ENCODE data around the gene WBP1.
A peak's percentile ranks its signal among the peaks of the same experiment; 100 is the strongest.
"Not testable (repeated sequence)": the region's sequence is repeated elsewhere in the genome, so short reads cannot be mapped to it uniquely, and the experiment has no call there.

The WBP1 gene

DNA sequence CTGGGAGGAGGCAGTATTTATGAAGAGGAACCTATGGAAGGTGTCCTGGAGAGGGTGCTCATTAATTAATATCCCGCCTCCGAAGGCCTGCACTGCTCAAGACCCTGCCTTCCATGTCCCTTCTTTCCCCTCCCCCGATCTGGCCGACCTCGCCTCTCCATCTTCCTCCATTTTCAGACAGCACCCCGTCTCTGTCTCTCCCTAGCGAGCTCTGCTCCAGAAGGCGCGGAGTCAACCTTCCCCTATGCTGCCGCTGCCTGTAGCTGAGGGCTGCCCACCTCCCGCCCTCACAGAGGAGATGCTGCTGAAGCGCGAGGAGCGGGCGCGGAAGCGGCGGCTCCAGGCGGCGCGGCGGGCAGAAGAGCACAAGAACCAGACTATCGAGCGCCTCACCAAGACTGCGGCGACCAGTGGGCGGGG, 1.1 kb upstream of the WBP1 start:
- peak; percentile 56 for DNase-seq

- peak; percentile 57 for DNase-seq
Measured at GRCh38 chr2:74457549-74458131, 598 bp upstream of the WBP1 start.

DNA sequence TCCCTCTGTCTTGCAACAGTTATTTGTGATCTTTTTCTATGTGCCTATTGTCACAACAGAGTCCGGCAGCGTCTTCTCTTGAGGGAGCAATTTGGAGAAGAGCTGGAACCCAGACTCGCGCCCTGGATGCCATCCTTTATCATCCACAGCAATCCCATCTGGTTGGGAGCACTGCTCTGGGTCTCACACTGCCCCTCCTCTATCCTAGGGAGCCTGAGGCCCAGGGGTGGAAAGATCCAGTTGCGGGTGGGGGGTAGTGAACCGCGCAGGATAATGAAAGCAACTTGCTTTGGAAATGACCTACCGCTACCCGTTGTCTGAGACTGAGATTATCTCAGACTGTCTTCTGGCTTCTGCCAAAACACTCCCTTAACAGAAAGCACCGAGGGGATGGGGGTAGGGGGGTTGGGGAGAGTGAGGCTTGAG, 713 bp downstream of the WBP1 start:
- no peak for DNase-seq

DNA sequence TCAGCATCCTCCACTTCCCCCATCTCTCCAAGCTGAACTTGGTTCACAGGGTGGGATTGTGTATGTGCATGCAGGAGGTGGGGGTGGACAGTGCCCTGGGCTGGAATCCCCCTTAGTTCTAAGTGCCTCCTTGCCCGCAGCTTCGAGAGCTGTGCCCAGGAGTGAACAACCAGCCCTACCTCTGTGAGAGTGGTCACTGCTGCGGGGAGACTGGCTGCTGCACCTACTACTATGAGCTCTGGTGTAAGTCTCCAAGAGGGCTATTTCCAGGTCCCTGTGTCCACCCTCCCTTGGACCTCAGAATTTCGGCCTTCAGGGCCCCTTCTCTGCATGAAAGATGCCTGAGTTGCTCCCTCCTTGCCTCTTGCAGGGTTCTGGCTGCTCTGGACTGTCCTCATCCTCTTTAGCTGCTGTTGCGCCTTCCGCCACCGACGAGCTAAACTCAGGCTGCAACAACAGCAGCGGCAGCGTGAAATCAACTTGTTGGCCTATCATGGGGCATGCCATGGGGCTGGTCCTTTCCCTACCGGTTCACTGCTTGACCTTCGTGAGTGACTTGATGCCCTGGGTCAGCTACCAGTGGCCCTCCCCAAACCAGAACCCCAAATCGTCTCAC, 1.4 kb downstream of the WBP1 start:
- DNase-seq, result not testable (repeated sequence)

DNA sequence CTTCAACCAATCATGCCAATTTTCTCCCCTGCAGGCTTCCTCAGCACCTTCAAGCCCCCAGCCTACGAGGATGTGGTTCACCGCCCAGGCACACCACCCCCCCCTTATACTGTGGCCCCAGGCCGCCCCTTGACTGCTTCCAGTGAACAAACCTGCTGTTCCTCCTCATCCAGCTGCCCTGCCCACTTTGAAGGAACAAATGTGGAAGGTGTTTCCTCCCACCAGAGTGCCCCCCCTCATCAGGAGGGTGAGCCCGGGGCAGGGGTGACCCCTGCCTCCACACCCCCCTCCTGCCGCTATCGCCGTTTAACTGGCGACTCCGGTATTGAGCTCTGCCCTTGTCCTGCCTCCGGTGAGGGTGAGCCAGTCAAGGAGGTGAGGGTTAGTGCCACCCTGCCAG, 1.9 kb downstream of the WBP1 start:
- DNase-seq, result not testable (repeated sequence)

DNA sequence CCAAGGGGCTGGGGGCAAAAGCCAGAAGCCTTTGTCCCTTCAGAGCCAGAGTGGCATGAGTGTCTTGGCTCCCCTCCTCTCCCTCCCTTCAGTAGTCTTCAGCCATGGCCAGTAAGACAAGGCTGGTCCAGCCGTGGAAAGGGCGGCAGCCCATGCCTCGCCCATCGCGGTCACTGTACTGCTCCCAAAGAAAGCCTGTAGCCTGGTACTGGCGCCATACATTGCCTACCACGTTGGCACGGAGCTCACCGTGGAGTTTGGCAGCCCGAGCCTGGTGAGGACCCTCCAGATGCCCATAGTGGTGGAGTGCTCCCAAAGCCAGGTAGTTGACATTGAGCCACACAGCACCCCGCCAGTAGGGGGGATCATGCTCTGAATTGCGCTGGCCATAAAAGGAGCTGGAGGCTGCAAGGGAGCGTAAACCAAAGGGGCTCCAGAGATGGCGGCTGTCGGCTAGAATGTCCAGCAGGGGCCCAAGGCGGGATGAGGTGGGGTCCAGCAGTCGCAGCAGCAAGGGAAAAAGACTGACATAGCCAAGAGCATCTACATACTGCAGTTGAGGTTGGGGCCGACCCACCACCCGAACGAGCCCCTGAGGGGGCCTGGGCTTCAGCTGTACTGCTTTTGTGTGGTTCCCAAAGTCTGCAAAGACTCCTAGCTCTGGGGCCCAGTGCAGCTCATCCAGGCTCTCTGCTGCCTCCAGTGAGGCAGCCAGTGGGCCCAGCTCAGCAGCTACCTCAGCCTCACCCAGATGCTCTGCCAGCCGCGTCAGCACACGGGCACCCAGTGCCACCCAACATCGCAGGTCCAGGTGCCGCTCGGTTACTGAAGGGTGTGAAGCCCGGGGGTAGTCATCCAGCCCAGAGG, 3.2 kb downstream of the WBP1 start:
- DNase-seq, result no peak

DNA sequence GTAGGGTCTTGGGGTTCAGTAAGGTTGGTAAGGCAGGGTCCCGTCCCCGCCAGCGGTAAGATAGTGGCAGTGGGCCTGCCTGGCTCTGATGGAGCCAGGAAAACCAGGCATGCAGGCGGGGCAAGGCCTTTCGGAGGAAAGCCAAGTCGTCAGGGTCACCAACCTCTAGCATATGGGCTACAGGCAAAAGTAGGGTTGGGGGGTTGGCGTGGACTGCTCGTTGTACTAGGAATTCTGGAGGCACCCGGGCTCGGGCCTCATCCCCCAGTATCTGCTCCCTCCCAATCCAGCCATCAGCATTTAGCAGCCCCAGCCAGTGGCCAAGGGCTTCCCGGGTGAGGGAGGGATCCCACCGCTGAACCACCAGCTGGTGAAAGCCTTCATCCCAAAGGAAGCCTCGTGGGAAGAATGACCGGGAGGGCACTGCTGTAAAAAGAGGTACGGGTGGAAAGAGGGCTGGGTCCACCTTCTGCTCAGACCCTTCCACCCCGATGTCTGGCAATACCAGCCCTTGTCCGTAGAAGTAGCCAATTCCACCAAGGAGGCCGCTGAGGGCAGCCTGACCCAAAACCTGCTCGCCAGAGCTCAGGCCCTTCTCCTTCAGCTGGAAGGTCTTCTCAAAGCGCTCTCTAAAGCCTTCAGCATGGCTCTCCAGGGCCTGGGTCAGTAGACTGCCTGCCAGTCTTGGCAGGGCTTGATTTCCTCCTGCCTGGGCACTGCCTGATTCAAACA, 4.0 kb downstream of the WBP1 start:
- no peak for DNase-seq

DNA sequence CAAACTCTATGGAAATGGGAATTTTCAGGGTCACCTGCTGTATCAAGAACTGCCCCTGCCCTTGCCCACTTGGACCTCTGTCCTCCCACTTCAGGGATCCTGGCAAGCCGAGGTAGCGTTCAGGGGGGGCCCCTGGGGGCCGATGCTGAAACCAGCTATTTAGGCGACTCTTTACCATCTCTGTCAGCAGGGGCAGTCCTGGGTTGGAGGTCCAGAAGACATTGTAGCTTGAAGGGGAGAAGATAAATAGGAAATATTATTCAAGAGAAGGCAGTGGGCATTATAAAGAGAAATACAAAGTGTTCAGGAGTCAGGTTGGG, 4.5 kb downstream of the WBP1 start:
- no peak for DNase-seq

DNA sequence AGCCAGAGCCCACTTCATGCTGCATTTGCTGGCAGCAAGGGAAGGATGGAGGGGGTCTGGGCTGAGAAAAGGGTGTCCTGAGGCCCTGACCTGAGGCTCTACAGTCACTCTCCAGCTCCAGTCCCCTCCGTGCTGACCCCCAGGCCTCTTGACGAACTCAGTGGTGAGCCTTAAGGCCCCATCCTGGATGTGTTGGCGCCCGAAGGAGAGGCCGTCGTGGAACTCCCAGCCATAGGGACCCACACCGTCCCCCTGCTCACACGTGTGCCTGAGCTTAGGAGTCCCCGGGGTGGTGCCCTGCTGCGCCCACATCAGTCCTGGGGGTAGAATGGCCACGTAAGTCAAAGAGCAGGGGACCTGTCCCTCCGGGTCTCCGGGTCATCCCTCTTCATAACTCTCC, 6.2 kb downstream of the WBP1 start:
- DNase-seq, result no peak

DNA sequence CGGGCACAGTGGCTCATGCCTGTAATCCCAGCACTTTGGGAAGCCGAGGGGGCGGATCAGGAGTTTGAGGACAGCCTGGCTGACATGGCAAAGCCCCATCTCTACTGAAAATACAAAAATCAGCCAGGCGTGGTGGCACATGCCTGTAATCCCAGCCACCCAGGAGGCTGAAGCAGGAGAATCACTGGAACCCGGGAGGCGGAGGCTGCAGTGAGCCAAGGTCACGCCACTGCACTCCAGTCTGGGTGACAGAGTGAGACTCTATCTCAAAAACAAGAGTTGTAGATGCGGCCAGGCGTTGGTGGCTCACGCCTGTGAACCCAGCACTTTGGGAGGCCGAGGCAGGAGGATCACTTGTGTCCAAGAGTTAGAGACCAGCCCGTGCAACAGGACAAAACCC, 12.5 kb downstream of the WBP1 start:
- DNase-seq, result not testable (repeated sequence)

GRCh38 chr2:74471332-74472065, 13.3 kb downstream of the WBP1 start:
- DNase-seq, result no peak

DNA sequence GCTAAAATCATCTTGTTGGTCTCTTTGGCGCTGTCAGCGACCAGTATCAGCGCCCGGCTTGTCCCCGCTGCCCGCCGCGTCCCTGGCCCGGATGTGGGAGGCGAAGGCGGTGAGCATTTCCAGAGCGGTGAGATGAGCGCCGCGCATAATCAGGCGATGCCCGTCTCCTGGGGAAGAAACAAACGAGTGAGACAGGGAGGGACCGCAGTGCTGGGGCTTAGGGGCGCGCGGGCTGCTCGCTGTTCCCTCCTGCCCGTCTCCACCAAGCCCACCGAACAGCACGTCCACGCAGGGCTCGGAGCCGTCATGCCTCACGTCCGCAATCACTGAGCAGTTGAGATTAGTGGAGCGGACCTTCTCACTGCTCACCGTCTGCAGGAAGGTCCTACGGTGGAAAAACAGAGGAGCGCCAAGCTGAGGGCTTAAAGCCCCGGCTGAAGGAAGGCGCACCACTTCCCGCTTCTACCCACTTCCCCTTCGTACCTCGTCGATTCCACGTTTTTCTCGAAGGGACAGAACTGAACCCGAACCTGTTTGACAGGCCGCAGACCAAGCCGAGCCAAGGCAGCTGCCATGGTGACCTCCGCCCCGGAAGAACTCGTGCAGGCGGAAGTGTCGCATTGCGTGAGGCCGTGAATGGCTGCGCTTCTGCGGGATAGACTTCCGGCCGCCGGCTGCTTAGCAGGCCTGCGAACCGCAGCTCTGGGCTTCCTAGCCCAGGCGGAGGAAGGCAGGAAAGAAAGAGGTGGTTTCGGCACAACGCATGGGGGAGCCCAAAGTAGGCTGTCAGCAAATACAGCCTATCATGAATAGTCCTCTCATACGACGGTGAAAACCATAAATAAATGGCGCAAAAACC, 14.1 kb downstream of the WBP1 start, which contains the start of gene MRPL53:
Gene MRPL53 (minus strand): TSS at position 595 of the 859 bp plus-strand sequence. CDS start 20 bp downstream, at position 575.
- DNase-seq, result peak; percentile 60

DNA sequence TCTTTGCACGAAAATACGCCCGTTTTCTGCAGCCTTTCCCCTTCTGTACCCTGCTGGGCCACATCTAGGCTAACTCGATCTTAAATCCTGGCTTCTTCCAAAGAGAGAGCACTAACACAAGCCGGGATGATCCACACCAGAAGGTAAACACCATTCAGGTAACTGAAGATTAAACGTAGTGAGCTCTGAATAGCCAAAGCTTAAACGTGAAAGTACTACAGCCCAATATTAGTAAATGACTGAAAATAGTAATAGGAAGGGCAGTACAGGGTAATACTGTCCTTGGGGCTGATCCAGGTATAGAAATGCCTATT, 14.7 kb downstream of the WBP1 start:
- DNase-seq, result no peak

DNA sequence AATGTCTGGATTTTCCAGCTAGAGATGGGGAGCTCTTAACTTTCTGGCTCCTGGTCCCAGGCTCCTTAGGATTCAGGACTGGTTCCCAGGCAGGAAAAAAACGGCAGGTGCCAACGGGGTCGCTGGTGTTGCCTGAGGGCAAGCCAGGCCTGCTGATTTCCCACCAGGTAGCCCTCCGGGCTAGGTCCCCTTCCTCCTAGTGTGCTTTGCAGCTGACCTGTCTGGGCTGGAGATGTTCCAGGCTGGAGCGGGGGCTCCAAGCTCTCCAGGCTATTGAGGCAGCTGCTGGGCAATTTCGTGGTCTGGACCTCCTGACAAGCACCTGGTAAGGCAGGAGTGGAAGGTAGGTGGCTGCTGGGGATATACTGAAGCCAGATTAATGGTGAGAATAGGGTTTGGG, 16.2 kb downstream of the WBP1 start:
- no peak for DNase-seq

DNA sequence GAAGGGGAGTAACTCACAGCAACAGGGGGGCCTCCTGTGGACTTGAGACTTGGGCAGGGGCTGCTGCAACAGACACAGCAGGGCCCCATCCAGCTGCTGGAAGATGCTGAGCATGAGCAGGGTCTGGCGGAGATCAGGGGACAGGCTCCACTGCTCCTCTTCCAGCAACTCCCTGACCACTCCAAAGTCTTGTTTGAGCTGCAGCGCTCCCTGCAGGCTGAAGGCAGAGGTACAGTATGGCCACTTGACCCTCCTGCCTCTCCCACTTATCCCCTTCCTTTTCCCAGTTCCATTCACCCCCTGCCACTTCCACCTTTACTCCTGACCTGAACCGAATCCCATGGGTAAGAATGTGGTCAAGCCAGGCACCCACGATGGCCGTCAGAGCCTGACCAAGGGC, 16.7 kb downstream of the WBP1 start:
- no peak for DNase-seq

- DNase-seq, result no peak
Measured at GRCh38 chr2:74481431-74481830, 23.2 kb downstream of the WBP1 start.

DNA sequence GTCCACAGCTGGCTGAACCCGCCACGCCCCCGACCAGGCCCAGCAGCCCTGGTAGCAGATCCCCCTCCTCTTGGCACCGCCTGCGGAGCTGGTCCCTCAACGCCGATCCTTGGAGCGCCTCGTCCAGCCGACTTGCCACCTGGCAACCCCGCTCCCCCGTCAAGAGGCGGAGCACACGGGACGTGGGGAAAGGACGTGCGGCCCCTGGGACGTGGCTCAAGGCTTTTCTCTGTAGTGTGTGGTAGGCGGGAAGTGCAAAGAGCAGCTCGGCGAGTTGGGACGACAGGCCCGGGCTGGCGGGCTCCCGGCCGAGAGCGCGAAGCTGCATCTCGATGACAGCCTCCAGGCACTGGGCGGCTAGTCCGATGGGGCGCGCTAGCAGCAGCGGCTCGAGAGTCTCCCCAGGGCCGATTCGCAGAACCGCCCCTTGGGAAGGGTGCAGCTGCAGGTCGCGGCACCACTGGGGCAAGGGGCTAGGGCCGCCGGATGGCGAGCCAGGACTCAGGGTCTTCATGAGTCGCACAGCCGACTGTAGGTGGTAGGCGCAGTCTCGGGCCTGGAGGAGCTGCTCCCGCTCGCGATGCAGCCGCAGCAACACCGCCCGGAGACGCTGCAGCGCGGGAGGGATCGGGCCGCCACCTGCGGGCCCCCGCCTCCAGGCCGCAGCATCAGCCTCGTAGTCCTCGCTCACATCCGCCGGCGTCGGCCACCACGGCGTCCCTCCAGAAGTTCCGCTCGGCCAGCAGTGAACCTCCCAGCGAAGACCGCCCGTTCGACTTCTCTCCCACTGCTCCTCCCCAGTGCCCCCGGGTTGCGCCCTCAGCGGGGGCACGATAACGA, 23.9 kb downstream of the WBP1 start:
- DNase-seq, result no peak

- DNase-seq, result peak; percentile 87
Measured at GRCh38 chr2:74482801-74483674, 24.8 kb downstream of the WBP1 start, which contains the start of the genes CCDC142 and TTC31. CCDC142 (minus strand) TSS chr2:74482998; CDS start chr2:74482837, 161 bp downstream. TTC31 (plus strand) TSS chr2:74483081; CDS start chr2:74483096, 15 bp downstream.

- DNase-seq, result not testable (repeated sequence)
Measured at GRCh38 chr2:74483675-74484164, 25.5 kb downstream of the WBP1 start.

All from NCI-H748 treated with DMSO at 0.1 percent for 48 hours (cell line).